ENCODE results near the gene GALNT6.

Gene GALNT6

DNA sequence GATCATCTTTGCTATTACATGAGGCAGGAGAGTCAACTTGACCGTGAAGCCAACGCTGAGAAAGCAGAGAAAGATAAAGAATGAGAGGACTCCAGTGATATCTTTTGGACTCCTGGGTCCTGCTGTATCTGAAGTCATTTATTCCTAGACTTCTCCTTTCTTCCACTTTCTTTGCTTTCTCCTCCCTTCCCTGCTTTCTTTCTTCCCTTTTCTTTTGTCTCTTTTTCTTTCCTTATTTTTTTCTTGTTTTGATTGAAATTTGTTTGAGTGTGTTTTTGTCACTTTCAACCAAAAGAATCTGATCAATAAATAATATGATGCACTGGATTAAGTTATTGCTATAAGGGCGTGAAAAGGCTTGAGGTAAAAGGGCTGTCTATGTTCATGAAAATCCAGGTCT lies 13.4 kb upstream of the GALNT6 start:
- DNase-seq: no peak

DNA sequence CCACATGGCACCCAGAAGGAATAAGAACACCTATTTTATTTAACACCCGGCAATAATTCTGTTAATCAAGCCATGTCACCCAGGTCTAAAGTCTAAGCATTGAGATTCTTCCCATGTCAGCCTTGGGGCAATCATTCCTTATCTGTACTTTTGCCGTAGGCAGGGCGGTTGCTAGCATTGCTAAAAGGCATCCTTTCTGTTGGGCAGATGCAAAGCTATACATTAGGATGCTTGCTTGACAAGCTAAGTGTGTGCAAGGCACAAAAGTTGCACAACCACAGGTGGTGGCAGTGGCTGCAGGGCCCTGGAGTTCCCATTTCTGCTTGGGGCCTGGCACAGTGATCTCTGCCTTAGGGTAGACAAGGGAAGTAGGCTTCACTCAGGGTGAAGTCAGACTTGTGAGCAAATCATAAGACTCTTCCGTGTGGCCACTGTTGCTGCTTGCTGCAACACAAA lies 12.5 kb upstream of the GALNT6 start:
- DNase-seq: no peak

DNA sequence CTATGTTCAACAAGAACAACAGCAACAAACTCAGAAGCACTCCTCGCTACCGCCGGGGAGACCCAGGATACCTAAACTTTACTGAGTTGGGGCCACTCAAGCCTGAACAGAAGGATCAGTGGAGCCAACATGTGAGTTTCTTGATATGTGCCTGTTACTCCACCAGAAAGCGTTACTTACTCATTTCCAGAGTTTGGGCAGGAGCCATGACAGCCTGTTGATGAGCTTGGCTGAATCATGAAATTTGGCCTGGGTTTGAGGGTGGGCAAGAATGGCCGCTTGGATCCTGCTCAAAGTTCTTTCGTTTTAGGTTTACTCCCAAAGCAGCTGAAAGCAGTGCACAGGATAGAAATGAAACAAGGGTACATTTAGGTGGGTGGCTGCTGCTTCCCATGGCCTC lies 12.0 kb upstream of the GALNT6 start:
- no peak for DNase-seq

DNA sequence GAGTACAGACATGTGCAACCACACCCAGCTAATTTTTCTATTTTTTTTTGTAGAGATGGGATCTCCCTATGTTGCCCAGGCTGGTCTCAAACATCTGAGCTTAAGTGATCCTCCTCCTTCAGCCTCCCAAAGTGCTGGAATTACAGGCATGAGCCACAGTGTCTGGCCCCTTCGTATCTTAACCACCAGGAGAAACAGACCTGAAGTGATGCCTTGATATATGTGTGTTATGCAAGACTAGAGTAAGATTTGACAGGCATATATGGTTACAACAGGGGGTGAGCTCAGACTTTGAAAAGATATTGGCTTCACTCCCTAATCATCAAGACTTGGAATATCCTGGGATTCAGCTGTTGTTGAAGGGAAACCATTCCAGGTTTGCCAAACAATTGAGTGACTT lies 10.7 kb upstream of the GALNT6 start:
- no peak for DNase-seq

DNA sequence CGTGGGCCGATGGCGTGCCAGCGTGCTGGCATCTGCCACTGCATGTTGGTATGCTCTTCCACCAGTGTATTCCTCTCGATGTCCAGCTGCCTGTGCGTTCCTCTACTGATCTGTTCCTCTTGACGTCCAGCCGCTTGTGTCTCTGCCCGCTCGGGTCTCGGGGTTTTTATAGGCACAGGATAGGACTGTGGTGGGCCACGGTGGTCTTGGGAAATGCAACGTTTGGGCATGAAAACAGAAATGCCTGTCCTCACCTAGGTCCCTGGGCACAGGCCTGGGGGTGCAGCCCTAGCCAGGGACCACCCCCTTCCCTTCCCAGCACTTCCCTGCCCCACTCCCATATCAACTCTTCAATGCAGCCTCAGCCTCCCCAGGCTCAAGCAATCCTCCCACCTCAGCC lies 10.3 kb upstream of the GALNT6 start:
- DNase-seq: no peak

DNA sequence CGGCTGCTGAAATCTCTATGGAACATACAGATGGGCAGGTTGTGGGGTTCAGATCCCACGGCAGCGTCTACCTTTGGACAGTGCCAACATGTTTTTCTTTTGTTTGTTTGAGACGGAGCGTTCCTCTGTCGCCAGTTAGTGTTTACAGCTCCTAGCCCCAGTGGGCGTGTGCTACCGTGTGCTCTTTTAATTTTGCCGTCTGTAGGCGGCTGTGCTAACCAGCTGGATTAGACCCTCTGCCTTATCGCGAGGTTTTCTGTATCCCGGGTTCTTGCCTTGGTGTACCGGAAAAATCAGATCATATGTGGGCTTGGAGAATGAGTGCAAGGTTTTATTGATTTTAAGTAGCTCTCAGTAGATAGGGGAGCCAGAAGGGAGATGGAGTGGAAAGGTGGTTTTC lies 9.8 kb upstream of the GALNT6 start:
- no peak for DNase-seq

DNA sequence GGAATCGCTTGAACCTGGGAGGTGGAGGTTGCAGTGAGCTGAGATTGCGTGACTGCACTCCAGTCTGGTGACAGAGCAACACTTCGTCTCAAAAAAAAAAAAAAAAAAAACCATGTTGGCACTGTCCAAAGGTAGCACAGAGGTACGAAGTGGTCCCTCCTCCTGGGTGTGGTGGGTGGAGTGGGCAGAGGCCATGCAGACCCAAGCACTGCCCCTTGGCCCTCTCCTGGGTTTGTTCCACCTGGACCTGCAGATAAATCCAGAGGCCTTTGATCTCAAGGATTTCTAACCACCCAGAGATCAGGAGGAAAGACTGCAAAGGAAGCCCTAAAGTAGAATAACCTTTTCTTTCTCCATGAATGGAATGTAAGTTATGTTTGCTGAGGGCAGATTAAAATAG lies 8.7 kb upstream of the GALNT6 start:
- DNase-seq: no peak

DNA sequence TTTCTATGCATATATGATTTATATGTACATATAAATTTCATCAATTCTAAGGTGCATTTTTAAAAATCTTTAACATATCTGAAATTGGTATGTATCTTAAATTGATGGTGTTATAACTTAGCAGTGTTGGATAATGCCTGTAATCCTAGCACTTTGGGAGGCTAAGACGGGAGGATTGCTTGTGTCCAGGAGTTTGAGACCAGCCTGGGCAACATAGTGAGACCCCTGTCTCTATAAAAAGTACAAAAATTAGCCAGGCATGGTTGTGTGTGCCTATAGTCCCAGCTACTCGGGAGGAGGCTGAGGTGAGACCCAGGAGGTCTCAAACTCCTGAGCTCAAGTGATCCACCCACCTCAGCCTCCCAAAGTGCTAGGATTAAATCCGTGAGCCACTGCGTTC lies 6.5 kb upstream of the GALNT6 start:
- DNase-seq: no peak

DNA sequence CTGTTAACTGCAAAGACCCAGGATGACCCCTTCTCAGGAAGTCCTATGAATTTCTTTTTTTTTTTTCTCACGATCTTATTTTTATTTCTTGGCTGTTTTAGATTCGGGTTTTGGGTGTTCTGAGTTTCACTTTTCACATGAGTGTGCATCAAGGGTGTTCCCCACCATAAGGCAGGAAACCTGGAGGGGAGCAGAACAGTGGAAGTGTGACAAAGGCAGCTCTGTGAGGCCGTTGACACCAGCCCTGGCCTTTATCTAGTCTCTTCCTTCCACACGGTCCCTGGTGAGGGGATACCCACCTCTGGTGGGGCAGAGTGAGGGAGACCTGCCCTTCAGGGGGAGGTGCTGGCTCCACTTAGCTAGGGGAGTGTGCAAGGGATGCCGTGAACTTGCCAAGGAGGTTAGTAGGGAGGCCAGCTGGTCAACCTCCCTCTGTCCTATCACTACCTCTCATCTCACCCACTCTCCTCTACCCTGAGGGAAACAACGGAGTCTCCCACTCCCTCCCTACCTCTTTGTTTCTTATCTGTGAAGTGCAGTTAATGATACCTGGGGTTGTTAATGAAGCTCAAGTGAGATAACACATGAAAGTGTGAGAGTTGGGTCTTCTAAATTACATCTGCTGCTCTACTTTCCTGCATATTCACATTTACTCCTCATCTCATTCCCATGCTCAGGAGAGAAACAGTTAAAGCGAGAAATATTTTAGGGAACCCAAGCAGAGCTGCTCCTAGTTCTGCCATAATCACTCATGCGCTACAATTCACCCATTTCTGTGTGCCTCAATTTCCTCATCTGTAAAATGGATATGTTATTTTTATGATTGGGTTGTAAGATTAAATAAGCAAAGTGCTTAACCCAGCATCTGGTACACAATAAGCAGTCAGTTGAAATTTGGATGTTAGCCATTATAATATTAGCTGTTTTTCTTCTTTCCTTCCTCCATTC lies 4.4 kb upstream of the GALNT6 start:
- peak; percentile 8 for DNase-seq

DNA sequence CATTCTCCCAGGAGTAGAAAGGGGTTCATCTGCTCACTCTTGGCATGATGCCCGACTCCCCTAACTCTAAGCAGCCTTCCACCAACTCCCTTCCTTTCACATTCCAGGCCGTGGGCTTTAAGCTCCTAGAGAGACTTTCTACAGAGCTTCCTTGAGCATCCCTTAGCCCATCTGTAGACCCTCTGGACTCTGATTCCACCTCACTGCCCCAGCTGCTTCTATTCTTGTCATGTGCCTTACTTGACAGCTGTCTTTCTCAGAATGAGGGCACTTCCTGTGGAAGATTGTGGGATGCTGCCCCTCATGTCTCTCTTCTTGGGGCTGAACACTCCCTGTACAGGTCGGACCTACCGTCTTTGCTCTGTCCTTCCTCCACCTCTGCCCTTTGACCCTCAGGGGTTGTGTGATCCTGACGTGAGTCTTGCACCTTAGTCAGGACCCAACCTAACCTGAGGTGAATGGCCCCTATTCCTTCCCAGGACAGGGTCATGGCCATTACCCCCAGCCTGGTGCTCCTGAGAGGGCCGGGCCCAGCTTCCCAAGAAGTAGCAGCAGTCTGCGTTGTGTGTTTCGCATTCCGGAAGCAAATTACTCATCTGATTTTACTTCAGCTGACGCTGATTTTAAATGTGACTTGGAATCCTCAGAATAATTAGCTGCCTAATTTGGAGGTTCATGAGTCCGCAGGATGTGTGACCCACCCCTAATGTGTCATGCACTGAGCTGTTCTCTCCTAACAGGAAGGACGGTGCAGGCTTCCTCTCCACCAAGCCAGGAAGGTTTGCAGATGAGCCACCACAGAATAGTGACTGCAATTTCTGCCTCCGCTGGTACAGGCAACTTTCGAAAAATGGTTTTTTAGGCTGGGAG lies 2.7 kb upstream of the GALNT6 start:
- DNase-seq: peak; percentile 56

DNA sequence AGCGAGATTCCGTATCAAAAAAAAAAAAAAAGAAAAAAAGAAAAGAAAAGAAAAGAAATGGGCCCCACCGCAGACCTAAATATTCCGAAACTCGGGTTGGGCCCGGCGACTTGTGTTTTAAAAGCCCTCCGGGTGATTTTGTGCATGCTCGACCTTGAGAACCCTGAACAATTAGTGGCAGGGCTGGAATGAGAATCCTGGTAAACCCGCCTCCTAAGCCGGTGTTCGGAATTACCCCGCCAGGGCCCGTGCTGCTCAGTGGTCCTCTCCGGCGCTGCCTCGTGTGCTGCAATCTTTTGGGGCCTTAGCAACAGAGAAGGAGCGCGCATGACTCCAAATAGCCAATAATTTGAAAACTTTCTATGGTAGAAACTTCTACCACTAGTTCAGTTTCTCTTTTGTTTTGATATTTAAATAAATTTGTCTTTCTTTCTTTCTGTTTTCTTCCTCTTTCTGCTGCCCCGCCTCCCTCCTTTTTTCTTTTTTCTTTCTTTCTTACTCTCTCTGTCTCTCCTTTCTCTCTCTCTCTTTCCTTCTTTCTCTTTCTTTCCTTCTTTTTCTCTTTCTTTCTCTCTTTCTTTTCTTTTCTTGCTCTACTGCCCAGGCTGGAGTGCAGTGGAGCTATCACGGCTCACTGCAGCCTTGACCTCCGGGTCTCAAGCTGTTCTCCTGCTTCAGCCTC lies 1.5 kb upstream of the GALNT6 start:
- DNase-seq: peak; percentile 9

DNA sequence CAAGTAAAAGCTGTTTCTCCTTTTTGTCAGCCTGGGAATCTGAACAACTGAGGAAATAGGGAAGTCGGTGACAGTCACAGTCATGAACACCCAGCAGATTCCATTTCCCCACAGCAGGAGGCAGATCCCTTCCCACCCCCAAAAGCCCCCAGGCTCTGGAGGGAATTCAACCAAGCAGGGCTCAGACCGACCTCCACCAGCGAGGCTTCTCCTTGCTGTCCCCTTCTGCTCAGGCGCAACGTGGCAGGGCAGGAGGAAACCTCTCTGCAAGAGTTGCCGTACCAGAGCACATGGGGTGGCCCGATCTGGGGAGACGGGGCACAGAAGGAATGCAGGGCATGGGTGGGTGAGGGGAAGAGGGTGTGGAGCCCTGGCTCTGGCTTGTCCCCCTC lies 319 bp downstream of the GALNT6 start:
- DNase-seq: peak; percentile 14

DNA sequence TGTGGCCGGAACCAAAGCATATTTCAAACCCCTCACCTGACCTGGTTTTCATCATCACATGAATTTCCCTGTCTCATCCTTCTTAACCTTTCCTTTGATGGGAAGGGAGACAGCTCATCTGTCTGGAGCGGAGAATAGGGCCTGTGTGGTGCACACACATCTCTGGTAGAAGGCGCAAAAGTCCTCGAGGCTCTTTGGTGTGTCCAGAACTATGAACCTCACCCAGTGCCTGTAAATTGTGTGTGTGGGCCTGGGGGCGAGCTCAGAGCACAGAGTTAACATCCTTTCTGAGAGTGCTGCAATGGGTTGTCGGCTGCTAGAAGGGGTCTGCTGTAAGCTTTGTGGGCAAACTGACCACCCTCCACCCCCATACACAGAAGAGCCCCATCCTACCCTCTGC lies 749 bp downstream of the GALNT6 start:
- DNase-seq: no peak

DNA sequence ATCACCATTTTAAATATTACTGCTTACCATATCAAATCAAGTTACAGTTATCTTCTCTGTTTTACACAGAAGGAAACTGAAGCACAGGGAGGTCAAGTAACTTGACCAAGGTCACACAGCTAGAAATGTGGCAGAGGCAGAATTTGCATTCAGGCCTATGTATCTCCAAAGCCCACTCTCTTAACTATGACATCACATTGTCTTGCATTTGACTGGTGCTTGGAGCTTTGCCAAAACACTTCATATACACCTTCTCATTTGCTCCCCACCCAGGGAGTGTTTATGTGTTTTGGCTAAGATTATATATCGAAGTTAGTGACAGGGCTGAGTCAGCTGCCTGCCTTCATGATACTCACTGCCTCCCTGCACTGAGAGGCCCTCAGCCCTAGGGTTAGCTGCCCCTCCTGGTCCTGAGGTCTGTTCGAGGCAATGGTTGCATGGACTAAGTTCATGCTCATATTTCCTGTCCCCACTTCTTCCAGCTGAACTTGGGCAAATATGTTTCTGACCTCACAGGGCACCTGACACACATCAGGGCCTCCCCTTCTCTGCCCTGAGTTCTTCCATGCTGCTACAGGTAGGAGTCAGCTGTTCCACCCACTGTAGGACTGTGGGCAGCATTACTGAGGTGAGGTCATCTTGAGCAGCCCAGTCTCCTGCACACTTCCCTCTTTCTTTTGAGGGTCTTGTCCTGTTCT lies 1.8 kb downstream of the GALNT6 start:
- DNase-seq: no peak

DNA sequence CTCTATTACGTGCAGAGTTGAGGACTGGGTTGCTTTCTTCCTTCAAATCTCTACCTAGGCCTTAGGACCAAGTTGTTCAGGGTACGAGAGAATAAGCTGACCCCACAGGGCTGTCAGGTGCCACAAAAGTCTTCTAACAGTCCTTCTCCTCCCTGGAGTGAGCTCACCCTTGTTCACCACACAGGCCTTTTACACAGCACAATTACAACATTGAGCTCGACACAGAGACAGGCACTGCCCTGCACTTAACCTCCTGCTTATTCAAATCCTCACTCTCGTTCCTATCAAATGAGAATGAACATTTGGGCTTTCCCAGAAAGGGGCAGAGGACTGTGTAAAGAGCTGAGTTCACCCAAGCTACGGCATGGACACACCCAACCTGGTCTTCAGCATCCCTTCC lies 2.4 kb downstream of the GALNT6 start:
- DNase-seq: no peak

DNA sequence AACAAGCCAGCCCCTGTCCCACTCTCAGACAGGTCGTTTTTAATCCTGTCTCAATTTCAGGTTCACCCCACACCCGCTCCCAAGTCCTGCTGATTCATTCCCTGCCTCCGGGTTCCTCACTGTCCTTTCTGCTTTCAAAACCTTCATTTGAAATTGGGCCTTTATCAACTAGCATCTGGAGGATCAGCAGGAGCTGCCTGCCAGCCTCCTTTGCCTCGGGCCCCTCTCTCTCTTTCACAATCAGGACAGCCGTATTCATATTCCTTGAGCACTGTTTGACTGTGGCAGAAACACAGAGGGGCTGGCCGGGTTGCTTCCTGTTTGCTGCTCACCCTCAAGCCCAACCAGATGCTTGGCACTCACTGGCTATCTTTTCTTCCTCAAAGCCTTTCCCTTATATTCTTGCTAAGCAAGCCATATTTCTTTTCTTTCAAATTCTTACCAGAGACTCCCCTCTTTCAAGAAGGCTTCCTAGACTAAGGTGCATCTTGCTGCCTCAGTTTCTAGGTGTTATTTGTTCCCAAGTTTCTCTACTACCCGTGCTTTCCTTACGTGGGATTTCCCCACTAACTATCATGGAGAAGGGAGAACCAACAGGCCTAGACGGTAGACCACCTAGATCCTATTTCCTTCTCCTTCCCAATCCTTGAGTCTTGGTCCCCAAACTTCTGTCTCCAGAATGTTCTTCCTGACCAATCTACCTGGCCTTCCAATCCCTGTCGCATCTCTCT lies 3.0 kb downstream of the GALNT6 start:
- DNase-seq: no peak

DNA sequence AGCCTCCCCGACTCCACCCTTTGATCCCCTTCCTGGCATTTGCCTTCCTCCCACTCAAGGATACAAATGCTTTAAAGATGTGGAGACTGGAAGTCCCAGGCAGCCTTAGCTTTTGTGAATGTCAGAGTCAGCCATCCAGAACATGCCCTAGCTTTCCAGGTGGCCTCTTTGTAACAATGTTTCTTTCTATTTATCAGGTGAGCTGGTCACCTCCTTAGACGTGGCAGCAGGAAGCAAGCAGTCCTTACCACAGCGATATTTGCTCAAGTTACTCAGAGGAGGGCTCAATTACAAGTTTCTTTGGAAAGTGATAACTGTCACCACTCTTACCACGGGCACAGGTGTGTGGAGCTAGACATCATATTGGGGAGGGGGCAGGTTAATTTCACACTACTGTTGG lies 4.9 kb downstream of the GALNT6 start:
- DNase-seq: no peak

DNA sequence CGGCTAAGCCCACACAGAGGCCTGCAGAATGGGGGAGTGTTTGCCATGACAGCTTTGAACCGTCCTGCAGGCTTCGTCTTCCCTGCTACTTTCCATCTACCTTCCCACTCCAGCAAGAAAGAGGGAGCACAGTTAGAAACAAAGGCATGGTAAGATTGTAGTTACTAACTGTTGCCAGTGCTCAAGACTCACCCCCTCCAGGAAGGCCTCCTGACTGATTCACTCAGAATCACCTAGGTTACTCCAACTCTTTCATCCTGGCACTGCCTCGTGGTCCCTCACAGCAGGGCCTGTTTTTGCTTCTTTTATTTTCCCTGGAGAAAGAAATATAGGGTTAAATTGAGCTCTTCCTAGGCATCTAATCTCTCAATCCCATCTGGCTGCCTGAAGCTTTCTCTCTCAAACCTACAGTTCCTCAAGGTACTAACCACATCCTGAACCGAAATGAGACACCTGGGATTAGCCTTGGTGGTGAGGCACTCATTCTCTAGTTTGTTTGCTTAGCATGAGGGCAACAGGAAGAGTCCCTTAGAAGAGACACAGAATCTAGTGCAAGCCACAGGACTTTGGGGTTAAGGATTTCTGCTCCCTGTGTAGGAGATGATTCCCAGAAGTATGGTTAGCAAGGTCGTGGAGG lies 7.8 kb downstream of the GALNT6 start:
- no peak for DNase-seq

DNA sequence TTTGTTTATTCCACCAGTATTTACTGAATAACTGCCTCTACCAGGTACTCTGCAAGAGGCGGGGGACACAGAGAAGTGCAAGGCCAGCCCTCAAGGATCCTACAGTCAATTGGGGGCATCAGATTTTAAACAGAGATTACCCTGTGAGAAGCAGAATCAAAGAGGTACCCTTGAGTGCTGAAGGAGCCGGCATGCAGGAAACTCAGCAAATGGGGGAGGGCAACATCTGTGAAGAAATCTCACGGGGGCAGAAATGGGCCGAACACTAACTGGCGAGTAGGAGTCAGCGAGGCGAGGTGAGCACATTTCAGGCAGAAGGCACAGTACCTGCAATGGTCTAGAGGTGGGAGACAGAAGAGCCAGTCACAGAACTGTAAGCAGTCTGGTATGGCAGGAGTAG lies 9.0 kb downstream of the GALNT6 start:
- no peak for DNase-seq

DNA sequence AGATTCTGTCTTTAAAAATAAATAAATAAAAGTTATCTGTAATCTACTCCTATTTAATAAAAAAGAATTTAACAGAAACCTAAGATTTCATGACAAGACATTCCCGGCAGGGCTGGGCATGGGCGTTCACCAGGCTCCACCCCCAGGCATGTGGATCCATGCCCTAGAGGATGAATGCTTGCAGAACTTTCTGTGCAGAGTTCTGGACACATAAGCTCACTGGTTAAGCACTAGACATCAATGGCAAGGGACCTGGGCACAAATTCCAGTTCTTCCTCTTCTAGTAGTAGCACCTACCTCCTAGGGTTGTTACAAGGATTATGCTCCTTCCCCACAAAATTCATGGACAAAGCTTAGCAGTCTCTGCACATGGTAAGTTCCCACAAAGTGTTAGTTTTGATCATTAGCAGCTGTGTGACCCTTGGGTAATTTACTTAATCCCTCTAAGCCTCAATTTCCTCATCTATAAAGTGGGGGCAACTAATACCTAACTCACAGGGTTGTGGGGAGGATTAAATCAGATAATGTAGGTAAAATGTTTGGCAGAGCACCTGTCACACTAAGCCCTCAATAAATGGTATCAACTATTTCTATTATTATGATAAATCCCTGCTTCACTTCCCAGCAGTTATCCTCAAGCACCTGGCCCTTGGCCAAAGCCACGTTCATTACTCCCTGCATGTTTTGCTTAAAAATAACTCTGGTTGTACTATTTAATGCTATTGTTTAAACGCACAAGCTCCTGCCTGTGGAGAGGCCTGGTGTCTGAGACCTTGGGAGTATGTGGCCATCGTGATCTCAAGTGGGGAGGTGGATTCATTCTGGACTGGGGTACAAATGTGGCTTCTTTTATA lies 9.8 kb downstream of the GALNT6 start:
- DNase-seq: no peak

DNA sequence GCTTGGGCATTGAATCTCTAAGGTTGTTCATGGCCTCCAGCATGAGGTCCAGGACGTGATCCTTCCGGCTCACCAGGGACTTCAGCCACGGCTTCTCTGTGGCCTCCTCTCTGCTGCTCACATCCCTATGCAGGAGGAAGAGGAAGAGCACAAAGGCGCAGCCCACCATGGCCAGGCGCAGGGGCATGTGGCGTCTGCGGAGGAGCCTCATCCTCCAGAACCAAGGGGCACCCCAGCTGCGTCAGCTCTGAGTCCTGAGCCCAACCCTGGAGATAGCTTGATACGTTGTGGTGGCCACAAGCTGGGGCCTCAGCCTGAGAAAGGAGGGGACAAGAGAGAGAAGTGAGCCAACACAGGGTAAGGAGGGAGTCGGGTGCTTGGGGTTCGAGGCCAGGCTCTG lies 11.6 kb downstream of the GALNT6 start:
- no peak for DNase-seq
